GM19452 (cell line): Measurements from ENCODE around the gene CREBBP.
"Not testable (repeated sequence)": the region's sequence is repeated elsewhere in the genome, so short reads cannot be mapped to it uniquely, and the experiment has no call there.

Experiments used
- ATAC-seq: cut with Tn5 transposase; IDR thresholded peaks from one replicate; pipeline ENCODE4 v1.9.1; 2021; ENCODE audit not compliant: unreplicated experiment

The CREBBP gene

DNA sequence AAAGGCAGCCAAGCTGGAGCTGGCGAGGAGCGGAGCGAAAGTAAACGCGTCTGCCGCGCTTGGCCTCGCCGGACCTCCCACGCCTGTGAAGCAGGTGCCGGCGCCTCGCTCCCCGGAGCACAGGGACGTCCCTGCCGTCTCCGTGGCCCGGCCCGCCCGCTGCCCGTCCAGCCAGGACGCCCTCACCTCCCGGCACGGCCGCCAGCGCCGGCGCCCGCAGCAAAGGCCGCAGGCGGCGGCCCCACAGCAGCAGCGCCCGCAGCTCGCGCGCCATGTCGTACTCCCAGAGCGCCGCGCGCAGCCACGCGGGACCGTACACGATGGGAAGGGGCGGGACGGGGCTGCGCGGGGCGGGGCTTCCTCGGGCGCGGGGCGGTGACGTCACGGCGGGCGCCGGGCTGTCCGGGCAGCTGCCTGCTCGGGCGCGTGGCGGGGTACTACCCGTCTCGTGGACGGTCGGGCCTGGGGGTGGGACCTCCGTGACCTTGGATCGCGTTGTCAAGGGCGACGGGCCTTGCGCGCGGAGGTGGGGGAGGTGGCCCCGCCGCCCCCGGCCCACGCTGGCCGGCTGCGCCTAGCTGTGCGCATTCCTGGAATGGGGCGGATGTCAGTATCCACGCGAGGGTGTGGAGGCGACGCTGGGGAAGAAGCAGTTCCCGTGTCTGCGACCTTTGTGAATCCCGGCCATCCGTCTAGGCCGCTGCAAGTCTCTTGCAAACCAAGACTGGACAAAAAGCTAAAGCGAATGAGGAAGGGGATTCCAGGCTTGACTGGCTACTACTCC, 163.1 kb downstream of the CREBBP start, which contains the start of gene TRAP1:
Gene TRAP1 (minus strand): TSS at position 290 of the 784 bp plus-strand sequence. CDS start 16 bp downstream, at position 274.
- ATAC-seq = peak; percentile 85

DNA sequence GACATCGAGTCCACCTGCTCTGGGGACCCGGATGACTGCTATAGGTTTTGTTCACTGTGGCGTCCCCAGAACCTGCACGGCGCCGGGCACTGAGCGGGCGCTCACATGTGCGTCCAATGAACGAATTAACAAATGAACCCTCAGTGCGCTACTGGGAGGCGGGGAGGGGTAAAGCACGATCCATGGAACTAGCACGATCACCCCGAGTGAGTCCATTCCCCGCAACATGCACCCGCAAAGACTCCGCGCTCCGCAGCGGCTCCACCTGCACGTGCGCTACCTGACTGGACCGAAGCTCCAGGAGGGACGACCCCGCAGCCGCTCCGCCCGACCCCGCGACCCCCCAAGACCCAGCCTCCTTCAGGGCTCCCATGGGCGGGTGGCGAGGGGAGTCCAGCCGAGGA, 163.7 kb downstream of the CREBBP start:
- peak; percentile 22 for ATAC-seq

DNA sequence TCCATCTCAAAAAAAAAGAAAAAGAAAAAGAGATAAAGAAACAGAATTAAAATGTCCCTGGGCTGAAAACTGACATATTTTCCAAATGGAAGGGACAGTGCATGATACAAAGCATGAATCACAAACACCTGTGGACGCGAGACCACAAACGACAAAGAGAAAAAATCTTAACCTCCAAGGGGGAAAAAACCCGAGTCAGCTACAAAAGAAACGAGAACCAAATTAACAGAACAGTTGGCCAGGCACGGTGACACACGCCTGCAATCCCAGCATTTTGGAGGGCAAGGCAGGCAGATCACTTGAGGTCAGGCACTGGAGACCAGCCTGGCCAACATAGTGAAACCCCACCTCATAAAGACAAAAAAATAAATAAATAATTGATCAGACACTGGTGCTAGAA, 165.1 kb downstream of the CREBBP start:
- ATAC-seq = no peak

DNA sequence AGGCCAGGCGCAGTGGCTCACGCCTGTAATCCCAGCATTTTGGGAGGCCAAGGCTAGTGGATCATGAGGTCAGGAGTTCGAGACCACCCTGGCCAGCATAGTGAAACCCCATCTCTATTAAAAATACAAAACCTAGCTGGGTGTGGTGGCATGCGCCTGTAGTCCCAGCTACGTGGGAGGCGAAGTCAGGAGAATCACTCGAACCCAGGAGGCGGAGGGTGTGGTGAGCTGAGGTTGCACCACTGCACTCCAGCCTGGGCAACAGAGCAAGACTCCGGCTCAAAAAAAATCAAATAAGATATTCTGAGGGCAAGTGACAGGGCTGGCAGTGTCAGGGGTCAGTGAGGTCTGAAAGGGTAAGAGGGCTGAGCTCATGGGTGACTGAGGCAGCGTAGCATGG, 166.1 kb downstream of the CREBBP start:
- not testable (repeated sequence) for ATAC-seq

DNA sequence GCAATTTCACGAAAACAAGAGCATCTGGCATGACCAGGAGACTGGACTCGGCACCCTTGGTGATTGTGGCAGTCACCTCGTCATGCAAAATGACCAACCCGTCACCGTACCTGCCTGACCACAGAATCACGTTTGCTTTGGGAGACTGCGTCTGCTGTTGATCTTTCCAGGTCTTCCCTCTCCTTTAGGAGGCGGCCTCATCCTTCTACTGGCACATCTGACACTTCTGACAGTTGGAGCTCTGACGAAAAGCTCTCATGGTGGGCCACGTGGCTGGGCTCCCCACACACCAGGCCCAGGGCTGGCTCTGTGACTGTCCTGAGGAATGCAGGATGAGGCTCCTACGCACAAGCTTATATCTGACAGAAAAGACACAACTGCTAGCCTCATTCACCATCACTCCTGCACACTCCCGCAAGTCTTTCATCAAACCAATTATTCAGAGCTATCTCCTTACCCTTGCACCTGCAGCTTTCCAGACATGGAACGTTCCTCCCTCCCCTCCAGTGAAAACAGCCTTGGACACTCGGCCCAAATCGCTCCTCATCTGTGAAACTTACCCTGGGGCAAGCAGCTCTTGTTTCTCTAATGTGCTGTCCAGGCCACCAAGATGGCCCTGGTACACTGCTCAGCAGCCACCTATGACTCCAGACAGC, 166.8 kb downstream of the CREBBP start:
- ATAC-seq = no peak

DNA sequence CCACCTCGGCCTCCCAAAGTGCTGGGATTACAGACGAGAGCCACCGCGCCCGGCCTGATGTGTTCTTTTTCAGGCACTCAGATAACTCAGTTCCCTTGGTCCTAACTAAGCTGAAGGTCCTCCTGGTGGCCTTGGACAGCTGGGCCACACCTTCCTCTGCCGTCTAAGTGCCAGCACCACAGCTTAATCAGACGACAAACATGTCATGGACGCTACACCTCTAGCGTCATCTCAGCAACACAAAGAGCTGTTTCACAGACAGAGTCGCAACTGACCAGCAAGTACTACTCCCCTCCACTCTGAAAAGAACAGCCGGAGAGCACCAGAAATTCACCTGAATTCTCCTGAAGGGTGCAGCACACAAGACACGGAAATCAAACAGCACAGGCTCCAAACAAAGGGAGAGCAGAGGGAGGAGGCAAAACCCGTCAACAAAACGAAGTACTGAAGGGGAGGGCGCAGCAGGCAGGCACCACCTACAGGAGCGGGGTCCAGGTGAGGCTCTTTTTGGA, 167.6 kb downstream of the CREBBP start:
- no peak for ATAC-seq

DNA sequence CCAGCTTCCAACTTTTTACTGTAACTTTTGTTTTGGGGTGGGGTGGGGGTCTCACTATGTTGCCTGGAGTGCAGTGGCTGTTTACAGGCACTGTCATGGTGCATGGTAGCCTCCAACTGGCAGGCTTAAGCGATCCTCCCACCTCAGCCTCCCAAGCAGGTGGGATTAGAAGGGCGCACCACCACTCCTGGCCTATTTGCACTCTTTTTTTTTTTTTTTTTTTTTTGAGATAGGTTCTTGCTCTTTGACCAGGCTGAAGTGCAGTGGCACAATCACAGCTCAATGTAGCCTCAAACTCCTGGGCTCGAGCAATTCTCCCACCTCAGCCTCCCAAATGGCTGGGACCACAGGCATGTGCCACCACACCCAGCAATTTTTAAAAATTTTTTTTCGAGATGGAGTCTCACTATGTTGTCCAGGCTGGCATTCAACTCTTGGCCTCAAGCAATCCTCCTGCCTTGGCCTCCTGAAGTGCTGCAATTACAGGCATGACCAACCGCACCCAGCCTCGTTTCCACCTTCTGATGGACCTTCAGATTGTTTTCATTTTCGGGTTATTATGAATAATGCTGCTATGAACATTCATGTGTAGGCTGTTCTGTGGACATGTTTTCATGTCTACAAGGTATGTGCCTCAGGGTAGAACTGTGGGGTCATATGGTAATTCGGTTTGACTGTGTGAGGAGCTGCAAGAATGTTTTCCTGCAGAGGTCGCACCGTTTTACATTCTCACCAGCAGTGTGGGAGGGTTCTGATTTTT, 174.1 kb downstream of the CREBBP start:
- ATAC-seq = no peak

DNA sequence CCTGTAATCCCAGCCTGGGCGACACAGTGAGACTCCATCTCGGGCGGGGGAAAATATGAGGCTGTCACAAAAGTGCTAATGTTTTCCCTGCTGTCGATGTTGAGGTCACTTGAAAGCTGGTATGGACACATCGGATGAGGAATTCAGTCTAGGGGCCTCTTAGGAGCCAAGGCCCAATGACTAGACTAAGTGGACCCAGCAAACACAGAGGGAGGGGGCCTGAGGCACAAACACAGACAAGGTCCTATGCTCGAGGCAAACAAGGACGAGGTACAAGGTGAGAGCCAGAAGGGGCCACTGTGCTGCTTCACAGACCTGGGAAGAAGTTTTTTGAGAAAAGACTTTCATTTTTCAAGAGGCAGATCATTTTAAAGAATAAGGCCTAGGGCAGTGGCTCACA, 178.4 kb downstream of the CREBBP start:
- no peak for ATAC-seq

DNA sequence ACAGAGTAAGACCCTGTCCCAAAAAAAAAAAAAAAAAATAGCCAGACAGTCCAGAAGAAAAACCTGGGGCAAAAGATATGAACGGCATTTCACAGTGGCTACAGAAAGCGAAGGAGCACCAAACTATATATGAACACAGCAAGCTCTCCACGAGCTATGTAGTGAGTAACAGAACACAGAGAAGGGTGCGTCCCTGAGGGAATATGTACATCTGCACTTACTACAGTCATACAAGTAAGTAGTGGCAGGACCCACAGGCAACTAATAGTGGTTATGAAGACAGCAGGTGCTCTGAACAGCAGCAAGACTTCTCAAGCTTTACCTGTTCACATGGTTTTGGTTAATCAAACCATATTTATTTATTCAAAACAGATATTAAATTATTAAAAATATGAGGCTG, 179.0 kb downstream of the CREBBP start:
- no peak for ATAC-seq

DNA sequence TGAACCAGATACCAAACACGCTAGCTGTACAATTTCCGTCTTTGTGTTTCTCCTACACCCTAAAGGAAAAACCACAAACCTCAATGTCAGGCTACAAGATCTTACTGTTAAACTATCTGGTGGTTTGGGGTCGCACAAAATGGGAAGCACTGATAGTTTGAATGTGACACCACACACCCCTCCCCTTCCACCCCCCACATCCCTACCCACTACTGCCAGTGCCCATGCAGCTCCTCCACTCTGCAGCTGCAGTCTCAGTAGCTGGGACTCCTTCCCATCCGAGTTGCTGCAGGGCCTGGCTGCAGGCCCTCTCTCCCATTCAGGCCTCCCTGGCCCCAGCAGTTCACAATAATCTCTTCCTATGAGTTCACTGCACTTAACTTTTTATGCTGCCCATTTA, 181.6 kb downstream of the CREBBP start:
- no peak for ATAC-seq

DNA sequence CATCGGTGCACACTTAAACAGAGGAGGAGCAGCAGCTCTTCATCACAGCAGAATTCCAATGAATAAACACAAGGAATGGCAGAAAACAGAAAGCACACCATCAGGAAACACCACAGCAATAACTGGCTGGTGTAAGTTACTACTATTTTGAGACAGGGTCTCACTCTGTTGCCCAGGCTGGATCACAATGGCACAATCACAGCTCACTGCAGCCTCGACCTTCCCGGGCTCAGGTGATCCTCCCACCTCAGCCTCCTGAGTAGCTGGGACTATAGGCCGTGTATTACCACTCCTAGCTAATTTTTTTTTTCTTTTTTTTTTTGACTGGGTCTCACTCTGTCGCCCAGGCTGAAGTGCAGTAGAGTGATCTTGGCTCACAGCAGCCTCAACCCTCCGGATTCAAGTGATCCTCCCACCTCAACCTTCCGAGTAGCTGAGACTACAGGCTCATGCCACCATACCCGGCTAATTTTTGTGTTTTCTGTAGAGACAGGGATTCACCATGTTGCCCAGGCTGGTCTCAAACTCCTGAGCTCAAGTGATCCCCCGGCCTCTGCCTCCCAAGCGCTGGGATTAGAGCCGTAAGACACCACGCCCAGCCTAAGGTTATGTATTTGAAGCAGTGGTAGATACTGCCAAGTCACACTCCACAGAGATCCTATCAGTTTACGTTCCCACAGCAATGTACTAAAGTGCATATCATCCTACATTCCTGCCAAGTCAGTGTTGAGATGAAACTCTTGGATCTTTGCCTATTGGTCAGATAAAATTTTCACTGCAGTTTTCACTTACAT, 183.9 kb downstream of the CREBBP start:
- ATAC-seq = no peak

DNA sequence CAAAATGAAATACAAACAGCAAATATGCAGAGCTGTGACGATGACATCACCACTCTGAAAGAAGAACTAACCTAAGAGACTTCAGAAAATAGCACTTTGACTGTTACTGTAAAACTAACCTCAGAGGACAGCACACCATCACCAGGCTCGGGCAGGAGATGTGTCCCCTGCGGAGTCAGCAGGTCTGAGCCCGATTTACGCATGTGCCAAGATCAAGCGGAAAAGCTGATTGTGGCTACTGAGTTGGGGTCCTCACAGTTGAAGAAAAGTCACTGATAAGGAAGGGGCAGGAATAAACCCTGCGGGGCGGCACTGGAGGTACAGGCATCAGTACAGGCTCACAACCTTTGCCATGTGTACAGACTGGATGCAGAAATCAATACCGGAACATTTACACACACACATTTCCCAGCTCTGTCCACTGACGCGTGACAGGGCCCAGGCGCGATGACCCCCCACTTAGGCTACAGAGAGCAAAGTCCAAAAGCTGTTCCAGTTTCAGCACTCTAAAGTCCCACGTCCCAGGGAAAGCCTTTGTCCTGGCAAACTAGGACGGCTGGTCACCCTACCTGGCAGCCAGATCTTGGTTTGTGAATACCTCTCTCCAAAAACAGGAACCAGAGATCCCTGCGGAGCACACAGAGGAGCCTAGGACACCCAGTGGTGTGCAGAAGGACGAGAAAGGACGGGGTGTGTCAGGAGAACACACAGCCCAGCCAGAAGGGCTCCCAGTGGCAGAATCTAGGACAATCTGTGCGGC, 184.7 kb downstream of the CREBBP start:
- ATAC-seq = no peak

DNA sequence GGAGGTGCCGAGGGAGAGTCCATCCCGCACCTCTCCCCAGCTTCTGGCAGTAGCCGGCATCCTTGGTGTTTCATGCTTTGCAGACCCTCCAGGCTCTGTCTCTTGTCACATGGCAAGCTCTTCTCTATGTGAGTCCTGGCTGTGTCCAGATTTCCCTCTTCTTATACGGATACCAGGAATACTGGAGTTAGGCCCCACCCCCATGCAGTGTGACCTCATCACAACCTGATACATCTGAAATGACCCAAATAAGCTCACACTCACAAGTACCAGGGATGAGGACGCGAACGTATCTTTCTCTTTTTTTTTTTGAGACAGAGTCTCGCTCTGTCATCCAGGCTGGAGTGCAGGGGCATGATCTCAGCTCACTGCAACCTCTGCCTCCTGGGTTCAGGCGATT, 186.5 kb downstream of the CREBBP start:
- no peak for ATAC-seq

DNA sequence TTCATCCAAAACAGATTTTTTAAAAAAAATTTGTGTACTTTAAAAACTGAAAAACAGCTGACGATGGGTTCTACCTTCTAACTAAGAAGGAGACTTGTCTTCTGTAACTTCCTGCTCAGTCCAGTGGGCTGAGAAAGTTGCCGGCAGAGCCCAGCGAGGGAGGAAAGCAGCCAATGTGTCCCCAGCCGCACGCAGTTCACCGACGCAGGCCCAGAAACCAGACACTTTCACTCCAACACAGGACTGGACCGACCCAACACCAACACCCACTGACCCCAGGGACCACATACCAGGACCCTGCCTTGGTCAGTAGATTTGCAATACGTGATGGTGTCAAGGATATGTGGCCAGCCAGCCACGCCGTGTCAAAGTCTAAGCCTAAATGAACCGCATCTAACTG, 188.8 kb downstream of the CREBBP start:
- no peak for ATAC-seq

DNA sequence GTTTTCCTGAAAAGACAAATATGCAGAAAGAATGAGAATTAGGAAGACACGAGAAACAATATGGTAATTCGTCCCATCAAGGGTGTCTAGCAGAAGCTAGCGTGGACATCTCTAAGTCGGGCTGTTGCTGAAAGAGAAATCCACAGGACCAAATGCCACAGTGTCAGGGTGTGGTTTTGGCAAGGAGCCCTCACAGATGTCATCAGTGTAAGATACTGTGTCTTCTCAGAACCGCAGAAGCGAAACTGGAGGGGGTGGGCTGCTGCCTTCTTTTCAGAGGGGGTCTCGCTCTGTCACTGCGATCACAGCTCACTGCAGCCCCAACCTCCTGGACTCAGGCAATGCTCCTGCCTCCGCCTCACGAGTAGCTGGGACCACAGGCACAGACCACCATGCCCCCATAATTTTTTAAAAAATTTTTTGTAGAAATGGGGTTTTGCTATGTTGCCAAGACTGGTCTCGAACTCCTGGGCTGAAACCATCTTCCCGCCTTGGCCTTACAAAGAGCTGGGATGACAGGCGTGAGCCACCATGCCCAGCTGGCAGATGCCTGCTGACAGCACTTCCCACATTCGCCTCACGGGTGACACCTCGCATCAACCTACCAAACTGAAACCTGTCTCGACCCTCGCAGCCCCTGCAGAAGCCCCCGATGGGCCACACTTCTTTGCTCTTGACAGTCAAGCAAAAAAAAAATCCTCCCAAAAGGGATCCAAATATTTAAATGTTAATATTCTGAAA, 189.4 kb downstream of the CREBBP start:
- no peak for ATAC-seq

DNA sequence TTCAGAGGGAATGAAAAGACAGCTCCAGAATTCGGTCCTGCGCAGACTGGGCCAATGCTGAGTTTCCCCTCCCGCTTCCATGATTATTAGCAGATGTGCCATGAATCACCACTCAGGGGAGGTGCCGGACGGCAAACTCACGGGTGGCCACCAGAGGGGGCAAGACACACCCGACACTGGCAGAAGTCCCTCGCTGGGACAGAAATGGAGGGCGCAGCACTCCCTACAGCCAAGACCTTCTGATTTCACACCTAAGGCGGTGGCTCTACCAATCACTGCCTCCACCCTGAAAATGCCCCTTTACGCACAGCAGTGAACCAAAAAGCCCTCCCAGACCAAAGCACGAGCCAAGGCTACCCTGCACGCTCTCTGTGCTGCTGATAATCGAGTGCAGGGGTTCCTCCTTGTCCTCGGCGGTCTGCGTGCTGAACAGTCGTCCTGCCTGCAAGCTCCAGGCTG, 190.0 kb downstream of the CREBBP start:
- peak; percentile 66 for ATAC-seq

DNA sequence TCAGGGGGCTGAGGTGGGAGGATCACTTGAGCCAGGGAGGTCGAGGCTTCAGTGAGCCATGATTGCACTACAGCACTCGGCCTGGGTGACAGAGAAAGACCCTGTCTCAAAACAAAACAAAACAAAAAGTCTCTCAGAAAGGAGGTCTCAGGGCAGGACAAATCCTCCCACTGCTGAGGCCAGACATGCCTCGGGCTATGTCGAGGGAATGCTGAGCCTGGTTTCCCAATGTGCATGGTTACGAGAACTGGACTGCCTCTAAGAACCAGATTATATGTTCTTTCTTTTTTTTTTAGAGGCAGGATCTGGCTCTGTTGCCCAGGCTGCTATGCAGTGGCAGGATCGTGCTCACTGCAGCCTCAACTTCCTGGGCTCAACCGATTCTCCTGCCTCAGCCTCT, 190.8 kb downstream of the CREBBP start:
- ATAC-seq = no peak

DNA sequence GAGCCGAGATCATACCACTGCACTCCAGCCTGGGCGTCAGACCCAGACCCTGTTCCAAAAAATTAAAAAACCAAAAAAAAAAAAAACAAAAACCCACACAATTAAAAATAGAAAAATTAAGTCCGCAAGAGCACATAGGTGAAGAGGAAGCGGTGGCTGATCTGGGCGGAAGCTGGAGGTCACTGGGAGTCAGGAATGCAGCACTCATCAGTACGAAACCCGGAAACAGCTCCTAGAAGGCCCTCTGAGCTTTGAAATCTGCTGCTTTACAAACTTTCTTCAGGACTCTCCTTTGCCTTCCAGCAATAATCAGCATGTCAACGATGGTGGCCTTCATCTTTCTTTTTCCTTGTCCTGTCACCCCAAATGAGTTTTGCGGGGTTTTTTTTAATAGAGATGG, 192.7 kb downstream of the CREBBP start:
- ATAC-seq = no peak

DNA sequence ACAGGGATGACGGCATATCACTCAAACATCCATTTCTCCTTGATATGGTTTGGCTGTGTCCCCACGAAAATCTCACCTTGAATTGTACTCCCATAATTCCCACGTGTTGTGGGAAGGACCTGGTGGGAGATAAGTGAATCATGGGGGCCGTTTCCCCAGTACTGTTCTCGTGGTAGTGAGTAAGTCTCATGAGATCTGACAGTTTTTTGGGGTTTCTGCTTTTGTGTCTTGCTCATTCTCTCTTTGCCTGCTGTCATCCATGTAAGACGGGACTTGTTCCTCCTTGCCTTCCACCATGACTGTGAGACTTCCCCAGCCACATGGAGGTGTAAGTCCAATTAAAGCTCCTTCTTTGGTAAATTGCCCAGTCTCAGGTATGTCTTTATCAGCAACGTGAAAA, 193.5 kb downstream of the CREBBP start:
- ATAC-seq = no peak
